Activated CD8-positive, alpha-beta memory T cell treated with anti-CD3 and anti-CD28 coated beads, Interleukin-2, amount 50 U/mL, for 48 hours (primary cell): ENCODE results near the gene ABCF3.

Source experiments
- DNase-seq: peaks from one replicate; pipeline ENCODE4 v3.0.0-alpha.2; 2020

Gene ABCF3

GRCh38 chr3:184188080-184188479 is 2.1 kb downstream of the ABCF3 start:
- DNase-seq, result no peak

GRCh38 chr3:184189421-184189820 is 3.4 kb downstream of the ABCF3 start:
- DNase-seq, result no peak

GRCh38 chr3:184192889-184193288 is 6.9 kb downstream of the ABCF3 start:
- no peak for DNase-seq

- DNase-seq, result no peak
Measured at GRCh38 chr3:184193991-184194539, 8.1 kb downstream of the ABCF3 start.

- no peak for DNase-seq
Measured at GRCh38 chr3:184196536-184196935, 10.5 kb downstream of the ABCF3 start.

GRCh38 chr3:184198509-184198908 is 12.5 kb downstream of the ABCF3 start:
- DNase-seq, result no peak

- no peak for DNase-seq
Measured at GRCh38 chr3:184200825-184201224, 14.8 kb downstream of the ABCF3 start.

GRCh38 chr3:184203526-184203925 is 17.5 kb downstream of the ABCF3 start:
- DNase-seq, result no peak

- no peak for DNase-seq
Measured at GRCh38 chr3:184209146-184209923, 23.3 kb downstream of the ABCF3 start.

- no peak for DNase-seq
Measured at GRCh38 chr3:184211297-184211696, 25.3 kb downstream of the ABCF3 start.

GRCh38 chr3:184211718-184212117 is 25.7 kb downstream of the ABCF3 start:
- no peak for DNase-seq

- DNase-seq, result no peak
Measured at GRCh38 chr3:184218814-184219213, 32.8 kb downstream of the ABCF3 start.

- no peak for DNase-seq
Measured at GRCh38 chr3:184222521-184222920, 36.5 kb downstream of the ABCF3 start.

GRCh38 chr3:184223946-184224345 is 37.9 kb downstream of the ABCF3 start:
- DNase-seq, result no peak

GRCh38 chr3:184227481-184227935 is 41.5 kb downstream of the ABCF3 start:
- peak; percentile 80 for DNase-seq

- DNase-seq, result no peak
Measured at GRCh38 chr3:184228376-184229137, 42.6 kb downstream of the ABCF3 start.

GRCh38 chr3:184229394-184230080 is 43.5 kb downstream of the ABCF3 start, which contains the start of gene VWA5B2:
Gene VWA5B2, plus strand, starts transcription at chr3:184229585. Its CDS starts 944 bp downstream, at chr3:184230529.
- peak; percentile 83 for DNase-seq

- DNase-seq, result no peak
Measured at GRCh38 chr3:184230081-184230602, 44.1 kb downstream of the ABCF3 start.

- no peak for DNase-seq
Measured at GRCh38 chr3:184230603-184231528, 44.9 kb downstream of the ABCF3 start.

- DNase-seq, result no peak
Measured at GRCh38 chr3:184231671-184232070, 45.7 kb downstream of the ABCF3 start.

GRCh38 chr3:184233127-184233843 is 47.3 kb downstream of the ABCF3 start:
- DNase-seq, result no peak
